DND-41 (cell line): ENCODE results near the gene TRIM32.

ENCODE experiments used
- ATAC-seq: fragments of 200-7000 bp; cut with Tn5 transposase; 3 replicates; pipeline ENCODE4 v1.9.1; 2021; ENCODE audit warnings: low read depth; ENCODE audit not compliant: insufficient read depth
- DNase-seq: peaks from one replicate; pipeline ENCODE4 v3.0.0-alpha.2; 2020
- H2AFZ ChIP-seq: 2 replicates; pipeline ENCODE4 v1.6.0; 2012; ENCODE audit warnings: low read depth, low read length
- H3K27ac ChIP-seq: 2 replicates; pipeline ENCODE4 v1.5.1; 2012; ENCODE audit warnings: low read length, inconsistent platforms
- H3K27me3 ChIP-seq: fragments of 200-600 bp; sonication (generic); 2 replicates; pipeline ENCODE4 v1.6.0; 2012; ENCODE audit warnings: low read length, mild to moderate bottlenecking, inconsistent platforms; ENCODE audit not compliant: insufficient read depth, poor library complexity
- H3K36me3 ChIP-seq: 2 replicates; pipeline ENCODE4 v1.5.1; 2012; ENCODE audit warnings: low read length, inconsistent platforms; ENCODE audit not compliant: insufficient read depth
- H3K4me1 ChIP-seq: 2 replicates; pipeline ENCODE4 v1.5.1; 2012; ENCODE audit warnings: mild to moderate bottlenecking, low read length; ENCODE audit not compliant: insufficient read depth
- H3K4me2 ChIP-seq: 2 replicates; pipeline ENCODE4 v1.6.0; 2012; ENCODE audit warnings: mild to moderate bottlenecking, moderate library complexity, low read length, inconsistent platforms; ENCODE audit not compliant: insufficient read depth
- H3K4me3 ChIP-seq, 2 experiments: fragments of 200-600 bp in 1 of 2; shearing (Covaris generic) in 1 of 2; 2 replicates each; pipeline ENCODE4 v1.5.1; 2012 to 2016; ENCODE audit warnings: inconsistent platforms in 2 of 2, low read length in 2 of 2, mild to moderate bottlenecking in 2 of 2, low read depth in 1 of 2, moderate library complexity in 1 of 2
- H3K79me2 ChIP-seq: 2 replicates; pipeline ENCODE4 v1.6.0; 2012; ENCODE audit warnings: low read length, inconsistent platforms; ENCODE audit not compliant: insufficient read depth
- H3K9ac ChIP-seq: 2 replicates; pipeline ENCODE4 v1.6.0; 2012; ENCODE audit warnings: low read depth, mild to moderate bottlenecking, inconsistent platforms, low read length, moderate library complexity
- H3K9me3 ChIP-seq: 2 replicates; pipeline ENCODE4 v1.5.1; 2012; ENCODE audit warnings: low read length, moderate library complexity, mild to moderate bottlenecking, inconsistent platforms; ENCODE audit not compliant: insufficient read depth, severe bottlenecking
- H4K20me1 ChIP-seq: 2 replicates; pipeline ENCODE4 v1.6.0; 2012; ENCODE audit warnings: low read length; ENCODE audit not compliant: insufficient read depth
- CTCF ChIP-seq: IDR thresholded peaks from 2 replicates; pipeline ENCODE4 v1.5.1; 2012; ENCODE audit warnings: borderline replicate concordance, low read length, moderate library complexity, mild to moderate bottlenecking; ENCODE audit not compliant: poor library complexity, severe bottlenecking; ENCODE audit errors: extremely low read depth
- EZH2 ChIP-seq: IDR thresholded peaks from 3 replicates; pipeline ENCODE4 v1.6.1; 2012; ENCODE audit warnings: borderline replicate concordance, low read depth, mild to moderate bottlenecking, moderate library complexity, low read length, inconsistent platforms; ENCODE audit not compliant: severe bottlenecking

The TRIM32 gene

GRCh38 chr9:116656977-116657376, 30.1 kb upstream of the TRIM32 start:
- TF ChIP-seq EZH2 (no peak), CTCF (no peak)
- Histone ChIP-seq H3K9ac (no peak overlapping the region), H3K4me2 (no peak overlapping the region), H3K79me2 (no peaks in the 10 kb centered on the region), H3K4me3 (no peak overlapping the region), H3K36me3 (no peaks in the 10 kb centered on the region), H3K27ac (no peak overlapping the region), H3K9me3 (no peaks in the 10 kb centered on the region), H3K4me1 (no peaks in the 10 kb centered on the region), H3K27me3 (no peaks in the 10 kb centered on the region), H4K20me1 (no peaks in the 10 kb centered on the region; the same call in 1 of the 2 replicates), H2AFZ (no peak overlapping the region)
- DNase-seq, result no peak
- no peak for ATAC-seq

- H3K36me3 ChIP-seq, result no peaks in the 10 kb centered on the region
- TF ChIP-seq EZH2 (no peak), CTCF (no peak)
- H3K27me3 ChIP-seq, result no peaks in the 10 kb centered on the region
- H4K20me1 ChIP-seq, result no peaks in the 10 kb centered on the region; the same call in 1 of the 2 replicates
- no peaks in the 10 kb centered on the region for H3K9me3 ChIP-seq
- H3K9ac ChIP-seq, result no peak overlapping the region
- ATAC-seq (no peak), DNase-seq (no peak)
- H3K4me1 ChIP-seq, result no peaks in the 10 kb centered on the region
- no peak overlapping the region for H2AFZ ChIP-seq
- no peak overlapping the region for H3K27ac ChIP-seq
- no peaks in the 10 kb centered on the region for H3K79me2 ChIP-seq
- no peak overlapping the region for H3K4me3 ChIP-seq
- H3K4me2 ChIP-seq, result no peak overlapping the region
These were observed 28.8 kb upstream of the TRIM32 start for GRCh38 chr9:116658265-116658664.

- H3K9me3 ChIP-seq, result no peaks in the 10 kb centered on the region
- H4K20me1 ChIP-seq, result no peaks in the 10 kb centered on the region; the same call in 1 of the 2 replicates
- H3K4me1 ChIP-seq, result no peaks in the 10 kb centered on the region
- no peak for TF ChIP-seq EZH2
- peak; percentile 71 for TF ChIP-seq CTCF
- no peak overlapping the region for H3K27ac ChIP-seq
- H3K9ac ChIP-seq, result no peak overlapping the region
- DNase-seq (no peak), ATAC-seq (peak; percentile 64; the same call in 2 of the 3 replicates)
- H3K4me3 ChIP-seq, result no peak overlapping the region
- H2AFZ ChIP-seq, result no peak overlapping the region
- H3K79me2 ChIP-seq, result no peaks in the 10 kb centered on the region
- H3K36me3 ChIP-seq, result no peaks in the 10 kb centered on the region
- H3K27me3 ChIP-seq, result no peaks in the 10 kb centered on the region
- H3K4me2 ChIP-seq, result no peak overlapping the region
These were observed 25.8 kb upstream of the TRIM32 start for GRCh38 chr9:116661037-116661954.
